ENCODE measurements around the gene SERTAD1.
A peak's percentile ranks its signal among the peaks of the same experiment; 100 is the strongest.
"Not testable (repeated sequence)": the region's sequence is repeated elsewhere in the genome, so short reads cannot be mapped to it uniquely, and the experiment has no call there.

SERTAD1 gene

GRCh38 chr19:40450664-40451063 lies 24.9 kb upstream of the SERTAD1 start:
- DNase-seq = no peak

DNA sequence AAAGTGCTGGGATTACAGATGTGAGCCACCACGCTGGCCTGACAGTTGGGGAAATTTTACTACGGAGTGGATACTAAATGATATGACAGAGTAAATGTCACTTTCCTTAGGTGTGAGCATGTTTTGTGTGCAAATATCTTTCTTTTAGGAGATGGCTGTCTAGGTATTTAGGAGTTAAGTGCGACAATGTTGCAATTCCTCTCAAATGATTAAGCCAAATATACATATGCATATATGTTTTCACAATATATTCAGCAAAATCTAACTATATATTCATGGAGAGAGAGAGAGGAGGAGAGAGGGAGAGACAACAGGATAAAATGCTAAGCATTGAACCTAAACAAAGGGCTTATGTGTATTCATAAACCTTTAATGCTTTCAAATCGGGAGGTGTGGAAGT lies 23.7 kb upstream of the SERTAD1 start:
- no peak for DNase-seq

DNA sequence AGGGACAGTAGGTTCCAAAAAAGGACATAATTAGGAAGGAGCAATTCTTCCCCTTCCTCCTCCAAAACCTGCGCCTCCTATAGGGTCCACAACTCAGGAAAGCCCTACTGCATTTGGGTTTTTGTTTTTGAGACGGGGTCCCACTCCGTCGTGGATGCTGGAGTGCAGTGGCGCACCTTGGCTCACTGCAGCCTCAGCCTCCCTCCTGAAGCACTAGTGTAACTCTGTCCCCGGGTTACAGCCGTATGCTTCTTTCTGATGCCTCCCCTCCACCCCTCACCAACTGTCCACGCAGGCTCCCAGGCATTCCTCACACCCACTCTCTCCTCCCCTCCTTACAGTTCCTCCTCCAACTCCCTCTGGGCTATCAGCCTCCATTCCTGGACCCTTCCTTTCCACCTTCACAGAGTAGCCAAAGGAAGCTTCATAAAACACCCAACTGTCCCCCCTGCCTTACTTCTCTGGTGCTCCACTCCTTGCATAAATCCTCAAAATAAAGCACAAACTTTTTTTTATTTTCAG lies 20.5 kb upstream of the SERTAD1 start:
- DNase-seq = no peak

- no peak for DNase-seq
These were observed 20.0 kb upstream of the SERTAD1 start for GRCh38 chr19:40445780-40446262.

DNA sequence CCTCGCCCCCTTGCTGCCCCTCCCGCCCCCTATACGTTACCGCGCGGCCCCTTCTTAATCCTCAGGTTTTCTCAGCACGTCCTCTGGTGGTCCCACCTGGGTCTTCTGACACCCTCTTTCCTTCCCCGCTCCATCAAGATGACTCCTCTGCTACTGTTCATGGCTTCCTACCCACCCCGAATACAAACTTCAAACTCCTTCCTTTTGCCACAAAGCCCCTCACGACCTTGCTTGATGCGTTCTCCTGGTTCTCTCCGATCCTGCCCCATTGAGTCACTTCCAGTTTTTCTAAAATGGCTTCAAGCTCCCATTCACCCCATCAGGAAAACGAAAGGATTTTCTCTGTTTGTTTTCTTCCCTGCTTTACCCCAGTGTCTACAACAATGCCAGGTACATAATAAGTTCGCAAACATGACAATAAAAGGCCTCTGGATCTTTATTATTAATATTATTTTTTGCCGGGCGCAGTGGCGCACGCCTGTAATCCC lies 19.1 kb upstream of the SERTAD1 start:
- DNase-seq = no peak

GRCh38 chr19:40444000-40444824 lies 18.4 kb upstream of the SERTAD1 start, which contains the start of gene SERTAD3:
Gene SERTAD3, minus strand, starts transcription at chr19:40444335. Its CDS starts 2,255 bp downstream, at chr19:40442080.
- peak; percentile 94 to 96 (median 96) for DNase-seq

GRCh38 chr19:40443131-40443999 lies 17.6 kb upstream of the SERTAD1 start:
- peak; percentile 97 to 100 (median 99) for DNase-seq

GRCh38 chr19:40442328-40443130 lies 16.7 kb upstream of the SERTAD1 start:
- peak in 1 of 5 experiments; percentile 33 for DNase-seq

- no peak for DNase-seq
These were observed 16.0 kb upstream of the SERTAD1 start for GRCh38 chr19:40441719-40442253.

DNA sequence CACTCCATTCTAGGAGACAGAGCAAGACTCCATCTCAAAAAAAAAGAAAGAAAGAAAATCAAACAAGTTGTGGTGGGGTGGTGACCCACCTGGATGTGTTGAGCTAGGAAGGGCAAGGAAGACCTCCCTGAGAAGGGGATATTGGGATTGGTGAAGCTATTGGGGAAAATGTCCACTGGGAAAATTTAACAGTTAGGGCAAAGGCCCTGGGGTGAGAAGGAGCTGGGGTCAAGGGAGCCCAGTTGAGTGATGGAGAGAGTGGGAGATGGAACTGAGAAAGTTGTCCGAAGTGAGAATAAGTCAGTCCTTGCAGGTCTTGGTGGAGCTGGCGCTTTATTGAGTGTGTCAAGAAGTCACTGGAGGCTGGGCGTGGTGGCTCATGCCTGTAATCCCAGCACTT lies 12.5 kb upstream of the SERTAD1 start:
- no peak for DNase-seq

GRCh38 chr19:40433391-40434216 lies 7.8 kb upstream of the SERTAD1 start:
- DNase-seq = peak; percentile 17 to 68 (median 34)

DNA sequence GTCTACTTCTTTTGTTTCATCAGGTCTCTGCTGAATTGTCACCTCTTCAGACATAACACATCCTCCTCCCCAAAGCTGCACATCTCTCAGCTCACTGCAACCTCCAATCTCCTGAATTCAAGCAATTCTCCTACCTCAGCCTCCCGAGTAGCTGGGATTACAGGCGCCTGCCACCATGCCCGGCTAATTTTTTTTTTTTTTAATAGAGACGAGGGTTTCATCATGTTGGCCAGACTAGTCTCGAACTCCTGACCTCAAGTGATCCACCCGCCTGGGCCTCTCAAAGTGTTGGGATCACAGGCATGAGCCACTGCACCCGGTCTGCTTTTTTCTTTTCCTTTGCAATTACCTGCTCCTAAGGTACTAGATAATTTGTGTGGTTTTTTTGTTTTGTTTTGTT lies 7.0 kb upstream of the SERTAD1 start:
- DNase-seq = not testable (repeated sequence)

DNA sequence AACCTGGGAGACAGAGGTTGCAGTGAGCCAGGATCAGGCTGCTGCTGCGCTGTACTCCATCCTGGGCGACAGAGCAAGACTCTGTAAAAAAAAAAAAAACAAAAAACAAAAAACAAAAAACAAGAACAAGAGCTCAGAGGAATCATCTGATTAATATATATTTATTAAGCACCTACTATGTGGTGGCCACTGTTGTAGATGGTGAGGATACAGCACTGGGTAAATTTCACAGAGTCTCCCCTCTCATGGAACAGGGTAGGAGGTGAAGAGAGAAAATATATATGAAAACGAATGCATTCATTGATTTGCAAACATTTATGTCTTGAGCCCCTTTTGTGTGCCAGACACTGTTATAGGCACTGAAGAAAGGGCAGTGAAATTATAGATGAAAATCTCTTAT lies 5.9 kb upstream of the SERTAD1 start:
- no peak for DNase-seq

- DNase-seq = not testable (repeated sequence)
These were observed 4.5 kb upstream of the SERTAD1 start for GRCh38 chr19:40430242-40430641.

DNA sequence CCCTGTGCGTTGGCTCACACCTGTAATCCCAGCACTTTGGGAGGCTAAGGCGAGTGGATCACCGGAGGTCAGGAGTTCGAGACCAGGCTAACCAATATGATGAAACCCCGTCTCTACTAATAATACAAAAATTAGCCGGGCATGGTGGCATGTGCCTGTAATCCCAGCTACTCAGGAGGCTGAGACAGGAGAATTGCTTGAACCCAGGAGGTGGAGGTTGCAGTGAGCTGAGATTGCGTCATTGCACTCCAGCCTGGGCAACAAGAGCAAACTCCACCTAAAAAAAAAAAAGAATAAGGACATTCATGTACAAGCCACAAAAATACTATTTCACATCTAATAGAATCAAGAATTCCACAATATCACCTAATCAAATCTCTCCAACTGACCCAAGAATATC lies 2.4 kb upstream of the SERTAD1 start:
- DNase-seq = not testable (repeated sequence)

DNA sequence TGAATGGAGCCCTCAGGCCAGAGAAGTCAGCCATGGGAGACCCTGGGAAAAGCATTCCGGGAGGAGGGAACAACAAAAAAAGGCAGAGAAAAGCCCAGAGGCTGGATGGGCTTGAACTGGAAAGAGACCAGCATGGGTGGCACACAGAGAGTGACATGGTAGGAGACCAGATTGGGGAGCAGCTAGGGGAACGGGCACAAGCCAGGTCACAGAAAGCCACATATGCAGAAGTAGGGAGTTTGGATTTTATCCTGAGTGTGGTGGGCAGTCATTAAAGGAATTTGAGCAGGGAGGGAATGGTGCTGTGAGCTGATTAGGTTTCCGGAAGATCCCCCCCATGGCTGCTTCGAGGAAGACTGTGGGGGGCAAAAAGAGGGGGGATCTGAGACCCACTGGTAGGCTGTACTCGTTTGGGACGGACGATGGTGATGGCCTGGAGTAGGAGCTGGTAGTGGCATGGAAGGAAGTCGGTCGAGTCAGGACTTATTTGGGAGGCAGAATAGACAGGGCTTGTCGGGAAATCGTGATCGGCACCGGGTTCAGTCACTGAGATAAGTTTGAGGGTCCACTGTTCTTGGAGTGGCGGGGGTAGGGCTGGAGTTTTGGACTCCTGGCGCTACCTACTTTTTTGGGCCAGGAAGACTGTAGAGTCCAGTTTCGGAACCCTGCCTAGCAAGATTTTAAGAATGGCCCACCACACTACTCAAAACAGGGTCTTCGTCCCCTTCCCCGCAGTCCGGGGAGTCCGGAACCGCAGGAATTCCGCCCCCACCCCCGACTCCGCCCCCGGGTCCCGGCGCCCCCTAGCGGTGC lies 949 bp downstream of the SERTAD1 start:
- DNase-seq = peak in 1 of 5 experiments; percentile 21

DNA sequence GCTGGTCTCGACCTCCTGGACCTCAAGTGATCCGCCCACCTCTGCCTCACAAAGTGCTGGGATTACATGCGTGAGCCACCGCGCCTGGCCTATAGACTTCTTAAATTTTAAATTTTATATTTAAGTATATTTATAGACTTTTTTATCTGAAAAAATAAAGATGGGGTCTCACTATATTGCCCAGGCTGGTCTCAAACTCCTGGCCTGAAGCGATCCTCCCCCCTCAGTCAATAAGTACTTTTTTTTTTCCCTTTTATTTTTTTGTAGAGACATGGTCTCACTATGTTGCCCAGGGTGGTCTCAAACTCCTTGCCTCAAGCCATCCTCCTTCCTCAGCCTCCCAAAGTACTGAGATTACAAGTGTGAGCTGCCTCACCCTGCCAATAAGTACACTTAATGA lies 1.9 kb downstream of the SERTAD1 start:
- no peak for DNase-seq

DNA sequence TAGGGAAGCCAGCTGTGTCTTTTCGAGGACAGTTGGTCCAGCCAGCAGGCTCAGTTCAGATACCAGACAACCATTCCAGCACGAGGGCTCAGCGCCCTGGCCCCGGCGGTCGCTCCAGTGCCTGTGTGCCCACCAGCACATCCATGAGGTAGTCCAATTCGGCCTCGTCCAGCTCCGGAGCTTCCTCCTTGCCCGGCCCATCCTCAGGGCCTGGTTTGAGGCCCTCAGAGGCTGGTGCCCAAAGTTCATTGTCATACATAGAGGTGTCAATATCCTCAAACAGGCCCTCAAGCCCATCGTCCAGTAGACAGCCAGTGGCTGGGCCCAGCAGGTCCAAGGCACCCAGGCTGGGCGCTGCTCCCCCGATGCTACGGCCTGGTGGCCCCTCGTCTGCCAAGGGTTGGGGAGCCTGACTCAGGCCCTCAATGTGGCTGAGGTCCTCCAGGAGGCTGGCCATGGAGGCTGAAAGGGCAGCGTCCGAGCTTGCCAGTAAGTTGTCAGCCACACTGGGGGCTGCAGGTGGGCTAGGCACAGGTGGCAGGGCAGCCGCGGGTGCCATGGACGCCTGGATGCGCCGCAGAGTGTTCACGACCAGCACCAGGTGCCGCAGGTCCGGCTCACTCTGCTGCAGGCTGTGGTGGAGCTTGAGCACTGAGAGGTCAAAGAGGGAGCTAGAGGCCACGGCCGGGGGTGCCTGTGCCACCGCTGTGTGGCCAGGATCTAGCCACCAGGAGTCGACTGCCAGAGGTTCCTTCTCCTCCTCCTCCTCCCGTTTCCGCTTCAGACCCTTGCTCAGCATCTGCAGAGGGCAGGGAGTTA lies 2.8 kb downstream of the SERTAD1 start:
- no peak for DNase-seq

Measured in T-helper 2 cell (primary cell).